ENCODE data around the gene ZNF836. TPM values are rescaled to one million over a fixed set of nuclear protein-coding genes. Genes with fewer than 3 reads are reported as not detected.
A peak's percentile ranks its signal among the peaks of the same experiment; 100 is the strongest.

ZNF836 gene
- 10.5 TPM for polyA plus RNA-seq (2013, experiment 1 of 2)
- polyA plus RNA-seq (2013, experiment 2 of 2), result 10.4 TPM

GRCh38 chr19:52171321-52172169 lies at the start of gene ZNF836:
Gene ZNF836, minus strand, starts transcription at chr19:52171621. Its CDS starts 3,549 bp downstream, at chr19:52168072.
- Histone ChIP-seq H4K8ac (ENCODE audit: low read depth, low read length) (no peak within 1 kb of the TSS), H3K27ac (replicated peaks; ENCODE audit: low read length) (no peak within 1 kb of the TSS), H3K4me3 (ENCODE audit: low read length in 2 of 2) (peak within 1 kb of the TSS; percentile 51 to 86), H3K4me1 (ENCODE audit: control insufficient read depth in 2 of 2, insufficient read depth in 1 of 2, low read depth in 1 of 2, low read length in 2 of 2) (peaks cover 0 to 3% of the 10 kb centered on the region in 2 donors), H2AK5ac (ENCODE audit: low read depth, low read length) (no peak within 1 kb of the TSS), H4K91ac (ENCODE audit: low read depth, low read length, poor library complexity) (no peak within 1 kb of the TSS), H3K18ac (ENCODE audit: low read length) (peak within 1 kb of the TSS; percentile 76), H3K4me2 (ENCODE audit: insufficient read depth, low read length, poor library complexity, severe bottlenecking) (peak within 1 kb of the TSS; percentile 84), H2BK5ac (ENCODE audit: low read length) (no peak within 1 kb of the TSS), H2AFZ (ENCODE audit: low read length) (peak within 1 kb of the TSS; percentile 92), H3K9ac (ENCODE audit: low read depth, low read length, poor library complexity) (peak within 1 kb of the TSS; percentile 56), H3K36me3 (replicated peaks in 1 of 2; ENCODE audit: control insufficient read depth in 2 of 2, insufficient read depth in 2 of 2, low read length in 2 of 2) (peaks cover 2 to 5% of the 10 kb centered on the region in 2 donors), H3K79me1 (ENCODE audit: low read depth, low read length) (no peaks in the 10 kb centered on the region), H3K9me3 (replicated peaks in 1 of 2; ENCODE audit: control insufficient read depth in 2 of 2, insufficient read depth in 1 of 2, low read depth in 1 of 2, low read length in 2 of 2) (peaks cover 3 to 23% of the 10 kb centered on the region in 2 donors), H2BK12ac (ENCODE audit: low read length) (no peak within 1 kb of the TSS), H3K4ac (ENCODE audit: low read length) (no peak within 1 kb of the TSS), H3K14ac (ENCODE audit: low read length) (no peak within 1 kb of the TSS), H3K27me3 (ENCODE audit: control insufficient read depth in 3 of 3, insufficient read depth in 3 of 3, low read depth in 1 of 3, low read length in 3 of 3) (peaks cover 0 to 12% (median 2%) of the 10 kb centered on the region in 3 experiments), H2BK15ac (ENCODE audit: low read length) (no peak within 1 kb of the TSS), H3K23ac (ENCODE audit: low read depth, low read length, poor library complexity) (no peak within 1 kb of the TSS), H2BK120ac (ENCODE audit: low read depth, low read length) (no peak within 1 kb of the TSS)
- WGBS, 2 donors (ENCODE audit: extremely low coverage in 2 of 2, insufficient read length in 2 of 2, insufficient replicate concordance in 1 of 2), result no CpG with 5 or more reads among the region's 37 CpGs
- DNase-seq (ENCODE audit: low spot score), result peak; percentile 67

GRCh38 chr19:52221031-52221430 lies 49.6 kb upstream of the ZNF836 start:
- Histone ChIP-seq H3K79me1 (ENCODE audit: low read depth, low read length) (peaks cover 2% of the 10 kb centered on the region), H3K4me3 (ENCODE audit: low read length in 2 of 2) (no peak overlapping the region), H3K4me1 (ENCODE audit: control insufficient read depth in 2 of 2, insufficient read depth in 1 of 2, low read depth in 1 of 2, low read length in 2 of 2) (no peaks in the 10 kb centered on the region), H3K9me3 (replicated peaks in 1 of 2; ENCODE audit: control insufficient read depth in 2 of 2, insufficient read depth in 1 of 2, low read depth in 1 of 2, low read length in 2 of 2) (peaks cover 2 to 3% of the 10 kb centered on the region in 2 donors), H3K18ac (ENCODE audit: low read length) (no peak overlapping the region), H3K23ac (ENCODE audit: low read depth, low read length, poor library complexity) (no peak overlapping the region), H2BK120ac (ENCODE audit: low read depth, low read length) (no peak overlapping the region), H3K27ac (replicated peaks; ENCODE audit: low read length) (no peak overlapping the region), H2BK5ac (ENCODE audit: low read length) (no peak overlapping the region), H3K14ac (ENCODE audit: low read length) (no peak overlapping the region), H2BK12ac (ENCODE audit: low read length) (no peak overlapping the region), H2AFZ (ENCODE audit: low read length) (no peak overlapping the region), H4K91ac (ENCODE audit: low read depth, low read length, poor library complexity) (no peak overlapping the region), H4K8ac (ENCODE audit: low read depth, low read length) (no peak overlapping the region), H3K4ac (ENCODE audit: low read length) (no peak overlapping the region), H2AK5ac (ENCODE audit: low read depth, low read length) (no peak overlapping the region), H2BK15ac (ENCODE audit: low read length) (no peak overlapping the region), H3K27me3 (ENCODE audit: control insufficient read depth in 3 of 3, insufficient read depth in 3 of 3, low read depth in 1 of 3, low read length in 3 of 3) (no peaks in the 10 kb centered on the region), H3K4me2 (ENCODE audit: insufficient read depth, low read length, poor library complexity, severe bottlenecking) (no peak overlapping the region), H3K9ac (ENCODE audit: low read depth, low read length, poor library complexity) (peak overlapping the region; percentile 13), H3K36me3 (replicated peaks in 1 of 2; ENCODE audit: control insufficient read depth in 2 of 2, insufficient read depth in 2 of 2, low read length in 2 of 2) (peaks cover 60 to 99% of the 10 kb centered on the region in 2 donors)
- no peak for DNase-seq (ENCODE audit: low spot score)
- no CpG with 5 or more reads among the region's 6 CpGs for WGBS, 2 donors (ENCODE audit: extremely low coverage in 2 of 2, insufficient read length in 2 of 2, insufficient replicate concordance in 1 of 2)

- Histone ChIP-seq H2BK5ac (ENCODE audit: low read length) (no peak overlapping the region), H3K36me3 (replicated peaks in 1 of 2; ENCODE audit: control insufficient read depth in 2 of 2, insufficient read depth in 2 of 2, low read length in 2 of 2) (peaks cover 59 to 100% of the 10 kb centered on the region in 2 donors), H2AFZ (ENCODE audit: low read length) (no peak overlapping the region), H4K8ac (ENCODE audit: low read depth, low read length) (no peak overlapping the region), H3K79me1 (ENCODE audit: low read depth, low read length) (peaks cover 2% of the 10 kb centered on the region), H3K4me1 (ENCODE audit: control insufficient read depth in 2 of 2, insufficient read depth in 1 of 2, low read depth in 1 of 2, low read length in 2 of 2) (no peaks in the 10 kb centered on the region), H3K14ac (ENCODE audit: low read length) (no peak overlapping the region), H3K27ac (replicated peaks; ENCODE audit: low read length) (no peak overlapping the region), H3K4me3 (ENCODE audit: low read length in 2 of 2) (no peak overlapping the region), H3K18ac (ENCODE audit: low read length) (no peak overlapping the region), H2BK12ac (ENCODE audit: low read length) (no peak overlapping the region), H2AK5ac (ENCODE audit: low read depth, low read length) (no peak overlapping the region), H3K4me2 (ENCODE audit: insufficient read depth, low read length, poor library complexity, severe bottlenecking) (no peak overlapping the region), H4K91ac (ENCODE audit: low read depth, low read length, poor library complexity) (no peak overlapping the region), H3K23ac (ENCODE audit: low read depth, low read length, poor library complexity) (no peak overlapping the region), H2BK120ac (ENCODE audit: low read depth, low read length) (no peak overlapping the region), H3K4ac (ENCODE audit: low read length) (no peak overlapping the region), H2BK15ac (ENCODE audit: low read length) (no peak overlapping the region), H3K27me3 (ENCODE audit: control insufficient read depth in 3 of 3, insufficient read depth in 3 of 3, low read depth in 1 of 3, low read length in 3 of 3) (no peaks in the 10 kb centered on the region), H3K9ac (ENCODE audit: low read depth, low read length, poor library complexity) (no peak overlapping the region), H3K9me3 (replicated peaks in 1 of 2; ENCODE audit: control insufficient read depth in 2 of 2, insufficient read depth in 1 of 2, low read depth in 1 of 2, low read length in 2 of 2) (peaks cover 2 to 3% of the 10 kb centered on the region in 2 donors)
- no peak for DNase-seq (ENCODE audit: low spot score)
- no CpG with 5 or more reads among the region's 8 CpGs for WGBS, 2 donors (ENCODE audit: extremely low coverage in 2 of 2, insufficient read length in 2 of 2, insufficient replicate concordance in 1 of 2)
Observed at GRCh38 chr19:52219611-52220010, 48.2 kb upstream of the ZNF836 start.

- no peak for DNase-seq (ENCODE audit: low spot score)
- no peak overlapping the region for H3K23ac ChIP-seq (ENCODE audit: low read depth, low read length, poor library complexity)
- no peak overlapping the region for H2BK12ac ChIP-seq (ENCODE audit: low read length)
- peaks cover 0 to 2% of the 10 kb centered on the region in 2 donors for H3K9me3 ChIP-seq (replicated peaks in 1 of 2; ENCODE audit: control insufficient read depth in 2 of 2, insufficient read depth in 1 of 2, low read depth in 1 of 2, low read length in 2 of 2)
- no peak overlapping the region for H3K27ac ChIP-seq (replicated peaks; ENCODE audit: low read length)
- no peak overlapping the region for H3K9ac ChIP-seq (ENCODE audit: low read depth, low read length, poor library complexity)
- H4K8ac ChIP-seq (ENCODE audit: low read depth, low read length), result no peak overlapping the region
- H2BK120ac ChIP-seq (ENCODE audit: low read depth, low read length), result no peak overlapping the region
- no peak overlapping the region for H3K4me3 ChIP-seq (ENCODE audit: low read length in 2 of 2)
- peaks cover 5% of the 10 kb centered on the region for H3K79me1 ChIP-seq (ENCODE audit: low read depth, low read length)
- no CpG with 5 or more reads among the region's 5 CpGs for WGBS, 2 donors (ENCODE audit: extremely low coverage in 2 of 2, insufficient read length in 2 of 2, insufficient replicate concordance in 1 of 2)
- H3K27me3 ChIP-seq (ENCODE audit: control insufficient read depth in 3 of 3, insufficient read depth in 3 of 3, low read depth in 1 of 3, low read length in 3 of 3), result no peaks in the 10 kb centered on the region
- no peak overlapping the region for H4K91ac ChIP-seq (ENCODE audit: low read depth, low read length, poor library complexity)
- no peak overlapping the region for H3K4me2 ChIP-seq (ENCODE audit: insufficient read depth, low read length, poor library complexity, severe bottlenecking)
- no peak overlapping the region for H2AK5ac ChIP-seq (ENCODE audit: low read depth, low read length)
- no peaks in the 10 kb centered on the region for H3K4me1 ChIP-seq (ENCODE audit: control insufficient read depth in 2 of 2, insufficient read depth in 1 of 2, low read depth in 1 of 2, low read length in 2 of 2)
- H3K18ac ChIP-seq (ENCODE audit: low read length), result no peak overlapping the region
- H2AFZ ChIP-seq (ENCODE audit: low read length), result no peak overlapping the region
- H3K14ac ChIP-seq (ENCODE audit: low read length), result no peak overlapping the region
- H3K4ac ChIP-seq (ENCODE audit: low read length), result no peak overlapping the region
- peaks cover 69 to 100% of the 10 kb centered on the region in 2 donors for H3K36me3 ChIP-seq (replicated peaks in 1 of 2; ENCODE audit: control insufficient read depth in 2 of 2, insufficient read depth in 2 of 2, low read length in 2 of 2)
- H2BK5ac ChIP-seq (ENCODE audit: low read length), result no peak overlapping the region
- H2BK15ac ChIP-seq (ENCODE audit: low read length), result no peak overlapping the region
Observed at GRCh38 chr19:52217576-52217975, 46.2 kb upstream of the ZNF836 start.

All from neuronal stem cell (in vitro differentiated cells).